Testis (tissue), 3 donors: ENCODE measurements around the gene CCDC192. TPM values are rescaled to one million over a fixed set of nuclear protein-coding genes. Genes with fewer than 3 reads are reported as not detected.

ENCODE experiments used
- DNase-seq: peaks from one replicate; pipeline ENCODE4 v3.0.0-alpha.2; 2019
- H3K27ac ChIP-seq, 2 donors: fragments of 200-600 bp; sonication (generic); one replicate each; pipeline ENCODE4 v1.5.1; 2019
- H3K27me3 ChIP-seq: fragments of 200-600 bp; sonication (generic); one replicate; pipeline ENCODE4 v1.5.1; 2019
- H3K36me3 ChIP-seq: fragments of 200-600 bp; sonication (generic); one replicate; pipeline ENCODE4 v1.5.1; 2017; ENCODE audit warnings: low read depth; ENCODE audit errors: missing control alignments
- H3K4me1 ChIP-seq: fragments of 200-600 bp; sonication (generic); one replicate; pipeline ENCODE4 v1.5.1; 2019
- H3K4me3 ChIP-seq, 2 donors: fragments of 200-600 bp; sonication (generic); one replicate each; pipeline ENCODE4 v1.5.1; 2017 to 2019
- H3K9me3 ChIP-seq: fragments of 200-600 bp; sonication (generic); one replicate; pipeline ENCODE4 v1.5.1; 2017
- POLR2A ChIP-seq: fragments of 450-650 bp; IDR thresholded peaks from one replicate; pipeline ENCODE4 v1.6.1; 2017; ENCODE audit warnings: antibody characterized with exemption, mild to moderate bottlenecking, moderate library complexity
- WGBS, 2 donors: methylation state at CpG; one replicate each; pipeline ENCODE4 v1.1.5; 2018; 5-methylcytosine and 5-hydroxymethylcytosine counted together
- intact Hi-C: fragments of 100-400 bp; cut with DNase I; formaldehyde crosslinking; loops from one replicate; pipeline ENCODE4 v1.15.1; 2023; ENCODE audit warnings: low total_unique reads
- polyA plus RNA-seq: library from polyadenylated mRNA; stranded (reverse); fragments of 350-450 nt; fragmentation: Illumina TruSeq; extraction: RNeasy Lipid Tissue Mini Kit (QIAGEN cat#74804); gene quantifications from one replicate; pipeline ENCODE4 v1.2.3, GENCODE V29; 2014; ENCODE audit warnings: low read depth, low replicate concordance; ENCODE audit not compliant: insufficient read depth
- total RNA-seq, 2 donors: library from RNA; depleted of rRNA; stranded (reverse); fragments of >200 nt; gene quantifications; one replicate each; pipeline ENCODE4 v1.2.3, GENCODE V29; 2016
- TF ChIP-seq, protein P1 (sequence below), 3 experiments: fragments of 450-650 bp in 2 of 3; fragments of 200-600 bp in 1 of 3; sonication (generic) in 1 of 3; IDR thresholded peaks; one replicate each; pipeline ENCODE4 v1.5.1; 2016 to 2019; ENCODE audit warnings: antibody characterized with exemption in 3 of 3, mild to moderate bottlenecking in 2 of 3, moderate library complexity in 1 of 3

Gene CCDC192
- total and polyA plus RNA-seq, 3 donors from 2014 or later, result 7.8 to 22.6 (median 12.9) TPM

DNA sequence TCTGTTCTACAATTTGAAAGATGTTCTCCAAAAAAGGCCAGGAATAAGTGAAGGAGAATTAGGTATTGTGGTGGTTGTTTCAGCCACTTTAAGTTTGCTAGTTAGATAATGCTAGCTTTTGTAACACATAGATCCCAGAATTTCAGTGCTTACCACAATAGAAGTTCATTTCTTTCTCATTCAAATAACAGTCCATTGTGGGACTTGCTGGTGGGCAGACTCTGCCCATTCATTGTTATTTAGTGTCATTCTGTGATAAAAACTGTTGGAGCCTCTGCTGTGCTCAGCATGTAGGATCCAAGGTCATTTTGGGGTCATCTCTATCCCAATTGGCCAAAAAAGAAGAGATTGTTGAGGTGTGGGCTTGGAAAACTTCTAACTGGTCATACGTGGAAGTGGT is 106.8 kb downstream of the CCDC192 start:
- TF ChIP-seq, protein P1, sequence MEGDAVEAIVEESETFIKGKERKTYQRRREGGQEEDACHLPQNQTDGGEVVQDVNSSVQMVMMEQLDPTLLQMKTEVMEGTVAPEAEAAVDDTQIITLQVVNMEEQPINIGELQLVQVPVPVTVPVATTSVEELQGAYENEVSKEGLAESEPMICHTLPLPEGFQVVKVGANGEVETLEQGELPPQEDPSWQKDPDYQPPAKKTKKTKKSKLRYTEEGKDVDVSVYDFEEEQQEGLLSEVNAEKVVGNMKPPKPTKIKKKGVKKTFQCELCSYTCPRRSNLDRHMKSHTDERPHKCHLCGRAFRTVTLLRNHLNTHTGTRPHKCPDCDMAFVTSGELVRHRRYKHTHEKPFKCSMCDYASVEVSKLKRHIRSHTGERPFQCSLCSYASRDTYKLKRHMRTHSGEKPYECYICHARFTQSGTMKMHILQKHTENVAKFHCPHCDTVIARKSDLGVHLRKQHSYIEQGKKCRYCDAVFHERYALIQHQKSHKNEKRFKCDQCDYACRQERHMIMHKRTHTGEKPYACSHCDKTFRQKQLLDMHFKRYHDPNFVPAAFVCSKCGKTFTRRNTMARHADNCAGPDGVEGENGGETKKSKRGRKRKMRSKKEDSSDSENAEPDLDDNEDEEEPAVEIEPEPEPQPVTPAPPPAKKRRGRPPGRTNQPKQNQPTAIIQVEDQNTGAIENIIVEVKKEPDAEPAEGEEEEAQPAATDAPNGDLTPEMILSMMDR (IDR thresholded peaks at IDR 0.05), result no peak
- no peak for TF ChIP-seq POLR2A
- no peaks in the 10 kb centered on the region for H3K9me3 ChIP-seq
- no peaks in the 10 kb centered on the region for H3K27me3 ChIP-seq
- no peak for DNase-seq
- no peaks in the 10 kb centered on the region for H3K36me3 ChIP-seq
- no peaks in the 10 kb centered on the region for H3K4me1 ChIP-seq
- intact Hi-C loops, result no loop called here
- WGBS, 2 donors, result 62 to 64% methylated on average over 1 of the region's 1 CpG
- H3K27ac ChIP-seq, result no peak overlapping the region
- no peak overlapping the region for H3K4me3 ChIP-seq

GRCh38 chr5:127810707-127811490 is 107.7 kb downstream of the CCDC192 start:
- Histone ChIP-seq H3K36me3 (no peaks in the 10 kb centered on the region), H3K27ac (no peak overlapping the region), H3K4me1 (no peaks in the 10 kb centered on the region), H3K4me3 (no peak overlapping the region), H3K9me3 (no peaks in the 10 kb centered on the region), H3K27me3 (no peaks in the 10 kb centered on the region)
- intact Hi-C loops, result no loop called here
- TF ChIP-seq, protein P1 (IDR thresholded peaks at IDR 0.05), result no peak
- 88 to 97% methylated on average over 2 of the region's 2 CpGs for WGBS, 2 donors
- no peak for DNase-seq

DNA sequence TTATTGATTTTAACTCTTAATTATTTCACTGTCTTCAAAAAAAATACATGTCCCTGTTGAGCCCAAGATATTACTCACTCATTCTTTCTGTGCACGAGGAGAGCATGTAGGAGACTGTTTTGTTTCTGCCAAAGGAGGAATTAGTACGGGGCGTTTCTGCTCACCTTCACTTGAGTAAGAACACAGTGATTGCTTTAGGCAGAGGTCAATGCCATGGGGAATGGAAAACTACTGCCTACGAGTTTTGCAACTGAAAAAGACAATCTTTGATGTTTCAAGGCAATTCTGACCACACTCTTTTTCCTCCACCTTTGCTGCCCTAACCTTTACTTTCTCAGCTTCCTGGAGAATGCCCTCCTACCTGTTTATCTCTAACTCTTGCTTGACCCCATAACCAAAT is 109.4 kb downstream of the CCDC192 start:
- no peak for DNase-seq
- WGBS, 2 donors, result 47 to 62% methylated on average over 4 of the region's 4 CpGs
- Histone ChIP-seq H3K4me1 (no peaks in the 10 kb centered on the region), H3K9me3 (no peaks in the 10 kb centered on the region), H3K4me3 (no peak overlapping the region), H3K27me3 (no peaks in the 10 kb centered on the region), H3K36me3 (no peaks in the 10 kb centered on the region), H3K27ac (no peak overlapping the region)
- no peak for TF ChIP-seq POLR2A
- TF ChIP-seq, protein P1 (IDR thresholded peaks at IDR 0.05), result no peak
- intact Hi-C loops, result no loop called here

- no peak overlapping the region for H3K27ac ChIP-seq
- H3K4me3 ChIP-seq, result no peak overlapping the region
- DNase-seq, result no peak
- intact Hi-C loops, result no loop called here
- H3K4me1 ChIP-seq, result no peaks in the 10 kb centered on the region
- WGBS, 2 donors, result 70 to 83% methylated on average over 4 of the region's 4 CpGs
- no peaks in the 10 kb centered on the region for H3K9me3 ChIP-seq
- no peaks in the 10 kb centered on the region for H3K27me3 ChIP-seq
- no peak for TF ChIP-seq POLR2A
- TF ChIP-seq, protein P1 (IDR thresholded peaks at IDR 0.05), result no peak
- H3K36me3 ChIP-seq, result no peaks in the 10 kb centered on the region
Measured at GRCh38 chr5:127813633-127814587, 110.7 kb downstream of the CCDC192 start.
